BLaER1 (cell line): ENCODE results near the gene SLC47A1.
"Not testable (repeated sequence)": the region's sequence is repeated elsewhere in the genome, so short reads cannot be mapped to it uniquely, and the experiment has no call there.

ENCODE experiments used
- H3K27ac ChIP-seq: shearing (Covaris generic); formaldehyde crosslinking; 2 replicates; pipeline ENCODE4 v1.8.1; 2022
- H3K27me3 ChIP-seq: shearing (Covaris generic); formaldehyde crosslinking; 2 replicates; pipeline ENCODE4 v1.8.1; 2022
- H3K36me3 ChIP-seq: shearing (Covaris generic); formaldehyde crosslinking; 2 replicates; pipeline ENCODE4 v1.8.1; 2022
- H3K4me1 ChIP-seq: shearing (Covaris generic); formaldehyde crosslinking; 2 replicates; pipeline ENCODE4 v1.8.1; 2022
- H3K4me2 ChIP-seq: shearing (Covaris generic); formaldehyde crosslinking; 2 replicates; pipeline ENCODE4 v1.8.1; 2022
- H3K4me3 ChIP-seq: shearing (Covaris generic); formaldehyde crosslinking; 2 replicates; pipeline ENCODE4 v1.8.1; 2022
- H3K9ac ChIP-seq: shearing (Covaris generic); formaldehyde crosslinking; 2 replicates; pipeline ENCODE4 v1.8.1; 2022
- H3K9me3 ChIP-seq: shearing (Covaris generic); formaldehyde crosslinking; 2 replicates; pipeline ENCODE4 v1.8.1; 2022
- H4K20me1 ChIP-seq: shearing (Covaris generic); formaldehyde crosslinking; 2 replicates; pipeline ENCODE4 v1.8.1; 2022
- Cebpa-rat ChIP-seq: shearing (Covaris generic); IDR thresholded peaks from 2 replicates; pipeline ENCODE4 v1.8.1; 2022

Gene SLC47A1

DNA sequence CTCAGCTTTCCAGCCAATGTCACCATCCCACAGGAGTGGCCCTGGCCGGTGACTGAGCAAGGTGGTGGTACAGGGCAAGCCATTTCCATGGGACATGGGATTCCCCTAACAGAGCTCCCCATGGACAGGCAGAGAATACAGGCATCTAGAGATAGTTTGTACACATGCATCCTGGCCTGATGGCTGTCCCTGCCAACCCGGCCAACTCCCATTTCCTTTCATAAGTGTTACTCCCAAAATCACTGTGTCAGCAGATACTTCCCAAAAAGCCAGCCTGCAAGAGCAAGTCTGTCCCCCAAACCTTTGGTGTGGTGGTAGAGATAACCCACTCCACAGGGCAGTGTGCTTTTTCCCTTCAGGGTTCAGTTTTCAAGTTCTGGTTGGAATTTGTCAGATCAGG lies 32.4 kb upstream of the SLC47A1 start:
- Histone ChIP-seq H3K4me3 (no peak overlapping the region), H3K27me3 (no peaks in the 10 kb centered on the region; the same call in 1 of the 2 replicates), H3K27ac (no peak overlapping the region), H3K9ac (no peak overlapping the region), H3K9me3 (no peaks in the 10 kb centered on the region), H3K4me1 (no peaks in the 10 kb centered on the region), H4K20me1 (no peaks in the 10 kb centered on the region), H3K36me3 (no peaks in the 10 kb centered on the region), H3K4me2 (no peak overlapping the region)
- TF ChIP-seq Cebpa-rat, result no peak

DNA sequence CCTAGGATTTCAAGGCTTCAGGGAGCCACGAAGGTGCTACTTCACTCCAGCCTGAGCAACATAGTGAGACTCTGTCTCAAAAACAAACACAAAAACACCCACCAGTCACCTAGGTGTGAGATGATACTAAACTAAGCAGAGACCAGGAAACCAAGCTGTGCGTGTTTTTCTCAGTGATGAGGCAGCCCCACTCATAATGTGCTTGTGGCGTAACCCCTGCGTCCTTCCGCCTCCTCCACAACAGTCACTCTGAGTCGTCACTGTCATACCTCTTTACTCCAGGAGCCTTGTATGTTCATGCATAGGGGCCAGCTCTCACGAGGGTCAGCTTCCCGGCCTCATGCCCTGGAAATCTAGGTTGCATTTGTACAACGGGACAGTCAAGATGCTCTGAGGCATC lies 31.1 kb upstream of the SLC47A1 start:
- Histone ChIP-seq H3K4me2 (no peak overlapping the region), H3K9me3 (no peaks in the 10 kb centered on the region), H3K9ac (no peak overlapping the region), H3K4me3 (no peak overlapping the region), H3K4me1 (no peaks in the 10 kb centered on the region), H3K27ac (no peak overlapping the region), H3K36me3 (no peaks in the 10 kb centered on the region), H4K20me1 (no peaks in the 10 kb centered on the region), H3K27me3 (peaks cover 3% of the 10 kb centered on the region; the same call in 1 of the 2 replicates)
- TF ChIP-seq Cebpa-rat, result no peak

DNA sequence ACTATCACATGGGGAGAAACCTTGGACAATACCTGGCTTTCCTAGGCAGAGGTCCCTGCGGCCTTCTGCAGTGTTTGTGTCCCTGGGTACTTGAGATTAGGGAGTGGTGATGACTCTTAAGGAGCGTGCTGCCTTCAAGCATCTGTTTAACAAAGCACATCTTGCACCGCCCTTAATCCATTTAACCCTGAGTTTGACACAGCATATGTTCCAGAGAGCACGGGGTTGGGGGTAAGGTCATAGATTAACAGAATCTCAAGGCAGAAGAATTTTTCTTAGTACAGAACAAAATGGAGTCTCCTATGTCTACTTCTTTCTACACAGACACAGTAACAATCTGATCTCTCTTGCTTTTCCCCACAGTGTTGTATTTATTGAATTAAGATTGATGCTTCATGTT lies 28.1 kb upstream of the SLC47A1 start:
- H3K4me3 ChIP-seq, H3K27ac ChIP-seq, H3K36me3 ChIP-seq, H3K9me3 ChIP-seq, H4K20me1 ChIP-seq, H3K27me3 ChIP-seq, H3K9ac ChIP-seq, H3K4me2 ChIP-seq: not testable (repeated sequence)
- H3K4me1 ChIP-seq, result peaks cover 14% of the 10 kb centered on the region

GRCh38 chr17:19507775-19508576 lies 25.7 kb upstream of the SLC47A1 start:
- H3K36me3 ChIP-seq, result no peaks in the 10 kb centered on the region
- peak; percentile 36; the same call in 1 of the 2 replicates for TF ChIP-seq Cebpa-rat
- peak overlapping the region; percentile 68 for H3K4me2 ChIP-seq
- H3K27ac ChIP-seq, result 0 out of 2 replicates have a peak overlapping the region, but pooled peaks have one; percentile 58
- H3K4me3 ChIP-seq, result peak overlapping the region; percentile 81
- H3K9me3 ChIP-seq, result no peaks in the 10 kb centered on the region
- peak overlapping the region; percentile 76 for H3K9ac ChIP-seq
- H3K27me3 ChIP-seq, result peaks cover 3% of the 10 kb centered on the region; the same call in 1 of the 2 replicates
- peaks cover 14% of the 10 kb centered on the region for H3K4me1 ChIP-seq
- H4K20me1 ChIP-seq, result no peaks in the 10 kb centered on the region

DNA sequence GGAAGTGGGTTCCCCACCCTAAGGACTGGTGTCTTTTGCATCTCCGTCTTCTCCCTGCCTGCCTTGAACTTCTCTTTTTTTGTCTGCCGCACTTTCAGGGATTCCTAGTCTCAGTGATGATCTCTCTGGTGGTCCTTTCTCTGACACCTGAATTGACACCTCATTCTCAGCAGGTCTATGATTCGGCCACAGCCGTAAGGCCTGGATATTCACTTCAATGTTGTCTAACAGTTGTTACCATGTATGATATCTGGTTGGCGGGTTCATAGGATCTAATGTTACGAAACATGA lies 25.1 kb upstream of the SLC47A1 start:
- H3K4me1 ChIP-seq, result peaks cover 14% of the 10 kb centered on the region
- H3K36me3 ChIP-seq, result no peaks in the 10 kb centered on the region
- H3K27ac ChIP-seq, result no peak overlapping the region
- H3K4me2 ChIP-seq, result peak overlapping the region; percentile 68
- TF ChIP-seq Cebpa-rat, result no peak
- peaks cover 3% of the 10 kb centered on the region; the same call in 1 of the 2 replicates for H3K27me3 ChIP-seq
- H3K4me3 ChIP-seq, result peak overlapping the region; percentile 81
- no peaks in the 10 kb centered on the region for H4K20me1 ChIP-seq
- H3K9ac ChIP-seq, result peak overlapping the region; percentile 76
- no peaks in the 10 kb centered on the region for H3K9me3 ChIP-seq

GRCh38 chr17:19509281-19509852 lies 24.3 kb upstream of the SLC47A1 start:
- H3K4me3 ChIP-seq, H3K9ac ChIP-seq, H3K36me3 ChIP-seq, H3K27me3 ChIP-seq, H3K9me3 ChIP-seq, H3K27ac ChIP-seq, H4K20me1 ChIP-seq: not testable (repeated sequence)
- H3K4me2 ChIP-seq, result peak overlapping the region; percentile 22; the same call in 1 of the 2 replicates
- peaks cover 14% of the 10 kb centered on the region for H3K4me1 ChIP-seq

DNA sequence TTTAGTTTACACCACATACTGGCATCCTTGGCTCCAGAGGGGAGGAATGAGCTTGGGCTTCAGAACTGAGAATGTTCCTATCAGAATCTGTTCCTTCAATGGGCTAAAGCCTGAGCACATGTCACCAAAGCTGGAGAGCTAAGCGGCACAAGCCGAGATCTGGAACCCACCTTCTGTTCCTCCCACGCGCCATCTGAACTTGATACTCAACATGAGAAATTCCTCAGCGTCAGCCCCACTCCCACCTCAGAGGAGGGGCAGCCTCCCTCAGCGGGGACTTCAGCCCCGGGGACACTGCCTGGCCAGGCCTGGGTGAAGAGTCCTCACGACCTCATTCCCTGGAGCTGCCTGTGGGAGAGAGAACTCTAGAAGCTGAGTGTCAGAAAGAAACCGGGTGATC lies 22.8 kb upstream of the SLC47A1 start:
- Histone ChIP-seq H4K20me1 (no peaks in the 10 kb centered on the region), H3K27ac (no peak overlapping the region), H3K27me3 (peaks cover 3% of the 10 kb centered on the region; the same call in 1 of the 2 replicates), H3K4me3 (no peak overlapping the region), H3K4me1 (peaks cover 14% of the 10 kb centered on the region), H3K9me3 (no peaks in the 10 kb centered on the region), H3K9ac (no peak overlapping the region), H3K36me3 (no peaks in the 10 kb centered on the region), H3K4me2 (no peak overlapping the region)
- TF ChIP-seq Cebpa-rat, result no peak

GRCh38 chr17:19513897-19514488 lies 19.7 kb upstream of the SLC47A1 start:
- Histone ChIP-seq H3K4me2 (0 out of 2 replicates have a peak overlapping the region, but pooled peaks have one; percentile 20), H3K27ac (no peak overlapping the region), H3K4me1 (peaks cover 7% of the 10 kb centered on the region), H3K9ac (no peak overlapping the region), H3K9me3 (no peaks in the 10 kb centered on the region), H4K20me1 (no peaks in the 10 kb centered on the region), H3K4me3 (no peak overlapping the region), H3K36me3 (no peaks in the 10 kb centered on the region), H3K27me3 (no peaks in the 10 kb centered on the region)
- TF ChIP-seq Cebpa-rat, result no peak

DNA sequence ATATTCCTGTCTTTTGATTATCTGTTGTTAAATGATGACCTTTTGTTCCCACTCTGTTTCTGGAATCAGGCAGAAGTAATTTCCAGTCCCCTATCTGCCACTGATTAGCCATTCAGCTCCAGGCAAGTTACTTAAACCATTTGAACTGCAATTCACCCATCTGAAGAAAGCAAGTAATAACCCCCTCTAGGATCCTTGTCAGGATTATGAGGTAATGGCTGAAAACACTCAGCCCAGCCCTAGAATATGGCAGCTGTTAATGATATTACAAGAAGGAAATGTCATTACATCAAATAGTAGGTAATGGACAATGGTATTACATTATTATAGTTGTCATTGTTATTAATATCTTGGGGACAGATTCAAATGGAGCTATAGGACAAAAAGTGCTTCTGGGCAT lies 16.0 kb upstream of the SLC47A1 start:
- Histone ChIP-seq H3K9ac (no peak overlapping the region), H3K4me1 (peaks cover 13% of the 10 kb centered on the region), H3K9me3 (no peaks in the 10 kb centered on the region), H3K27ac (no peak overlapping the region), H3K36me3 (no peaks in the 10 kb centered on the region), H3K4me2 (no peak overlapping the region), H3K4me3 (no peak overlapping the region), H4K20me1 (no peaks in the 10 kb centered on the region), H3K27me3 (no peaks in the 10 kb centered on the region)
- no peak for TF ChIP-seq Cebpa-rat

DNA sequence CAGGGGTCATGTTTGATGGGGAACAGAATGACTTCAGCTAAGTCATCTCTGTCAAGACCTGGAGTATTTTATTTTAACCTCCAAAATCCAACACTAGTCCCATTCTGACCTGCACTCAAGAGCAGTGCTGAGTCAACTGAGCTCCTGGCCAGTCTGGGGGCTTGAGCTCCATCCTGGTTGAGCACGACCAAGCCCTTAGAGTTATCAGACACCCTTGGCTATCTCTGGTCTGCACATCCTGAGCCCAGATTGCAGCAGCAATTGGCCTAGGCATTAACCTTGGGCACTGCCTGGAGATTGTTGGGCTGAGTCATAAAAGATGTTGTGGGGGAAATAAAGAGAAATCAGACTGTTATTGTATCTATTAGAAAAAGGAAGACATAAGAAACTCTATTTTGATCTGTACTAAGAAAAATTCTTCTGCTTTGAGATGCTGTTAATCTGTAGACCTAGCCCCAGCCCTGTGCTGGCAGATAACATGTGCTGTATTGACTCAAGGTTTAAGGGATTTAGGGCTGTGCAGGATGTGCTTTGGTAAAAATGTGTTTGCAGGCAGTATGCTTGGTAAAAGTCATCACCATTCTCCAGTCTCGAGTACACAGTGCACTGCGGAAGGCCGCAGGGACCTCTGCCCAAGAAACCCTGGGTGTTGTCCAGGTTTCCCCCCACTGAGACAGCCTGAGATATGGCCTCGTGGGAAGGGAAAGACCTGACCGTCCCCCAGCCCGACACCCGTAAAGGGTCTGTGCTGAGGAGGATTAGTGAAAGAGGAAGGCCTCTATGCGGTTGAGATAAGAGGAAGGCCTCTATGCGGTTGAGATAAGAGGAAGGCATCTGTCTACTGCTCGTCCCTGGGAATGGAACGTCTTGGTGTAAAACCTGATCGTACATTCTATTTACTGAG lies 14.0 kb upstream of the SLC47A1 start:
- H3K4me1 ChIP-seq, result peaks cover 13% of the 10 kb centered on the region
- H3K9me3 ChIP-seq, H4K20me1 ChIP-seq, H3K9ac ChIP-seq, H3K36me3 ChIP-seq, H3K27ac ChIP-seq, H3K27me3 ChIP-seq, H3K4me3 ChIP-seq: not testable (repeated sequence)
- peak overlapping the region; percentile 44 for H3K4me2 ChIP-seq
